ENCODE measurements around the gene ADIPOR1. TPM values are rescaled to one million over a fixed set of nuclear protein-coding genes. Genes with fewer than 3 reads are reported as not detected.

Gene ADIPOR1
- total RNA-seq, 1 donor, result 104 TPM

DNA sequence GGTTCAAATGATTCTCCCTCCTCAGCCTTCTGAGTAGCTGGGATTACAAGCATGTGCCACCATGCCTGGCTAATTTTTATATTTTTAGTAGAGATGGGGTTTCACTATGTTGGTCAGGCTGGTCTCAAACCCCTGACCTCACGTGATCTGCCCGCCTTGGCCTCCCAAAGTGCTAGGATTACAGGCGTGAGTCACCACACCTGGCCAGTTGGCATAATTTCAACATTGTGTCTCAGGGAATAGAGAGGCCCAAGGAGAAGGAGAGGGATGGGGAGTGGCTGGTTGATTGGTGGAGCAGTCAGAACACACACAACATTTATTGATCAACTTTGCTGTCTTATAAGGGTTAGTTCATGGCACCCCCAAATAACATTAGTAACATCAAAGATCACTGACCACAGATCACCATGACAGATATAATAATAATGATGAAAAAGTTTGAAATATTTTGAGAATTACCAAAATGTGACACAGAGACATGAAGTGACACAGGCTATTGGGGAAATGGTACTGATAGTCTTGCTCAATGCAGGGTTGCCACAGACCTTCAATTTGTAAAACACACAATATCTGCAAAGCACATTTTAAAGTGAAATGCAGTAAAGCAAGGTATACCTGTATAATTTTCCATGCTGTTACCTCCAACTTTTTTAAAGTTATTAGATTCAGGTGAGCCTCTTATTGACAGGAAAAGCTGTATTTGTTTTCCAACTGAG, 24.8 kb upstream of the ADIPOR1 start:
- TF ChIP-seq, protein P1, sequence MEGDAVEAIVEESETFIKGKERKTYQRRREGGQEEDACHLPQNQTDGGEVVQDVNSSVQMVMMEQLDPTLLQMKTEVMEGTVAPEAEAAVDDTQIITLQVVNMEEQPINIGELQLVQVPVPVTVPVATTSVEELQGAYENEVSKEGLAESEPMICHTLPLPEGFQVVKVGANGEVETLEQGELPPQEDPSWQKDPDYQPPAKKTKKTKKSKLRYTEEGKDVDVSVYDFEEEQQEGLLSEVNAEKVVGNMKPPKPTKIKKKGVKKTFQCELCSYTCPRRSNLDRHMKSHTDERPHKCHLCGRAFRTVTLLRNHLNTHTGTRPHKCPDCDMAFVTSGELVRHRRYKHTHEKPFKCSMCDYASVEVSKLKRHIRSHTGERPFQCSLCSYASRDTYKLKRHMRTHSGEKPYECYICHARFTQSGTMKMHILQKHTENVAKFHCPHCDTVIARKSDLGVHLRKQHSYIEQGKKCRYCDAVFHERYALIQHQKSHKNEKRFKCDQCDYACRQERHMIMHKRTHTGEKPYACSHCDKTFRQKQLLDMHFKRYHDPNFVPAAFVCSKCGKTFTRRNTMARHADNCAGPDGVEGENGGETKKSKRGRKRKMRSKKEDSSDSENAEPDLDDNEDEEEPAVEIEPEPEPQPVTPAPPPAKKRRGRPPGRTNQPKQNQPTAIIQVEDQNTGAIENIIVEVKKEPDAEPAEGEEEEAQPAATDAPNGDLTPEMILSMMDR (IDR thresholded peaks at IDR 0.05; ENCODE audit: insufficient read depth, low read length), result no peak
- no peak for DNase-seq (ENCODE audit: low read depth)
- H3K4me3 ChIP-seq (ENCODE audit: low read depth, low read length), result no peak overlapping the region

DNA sequence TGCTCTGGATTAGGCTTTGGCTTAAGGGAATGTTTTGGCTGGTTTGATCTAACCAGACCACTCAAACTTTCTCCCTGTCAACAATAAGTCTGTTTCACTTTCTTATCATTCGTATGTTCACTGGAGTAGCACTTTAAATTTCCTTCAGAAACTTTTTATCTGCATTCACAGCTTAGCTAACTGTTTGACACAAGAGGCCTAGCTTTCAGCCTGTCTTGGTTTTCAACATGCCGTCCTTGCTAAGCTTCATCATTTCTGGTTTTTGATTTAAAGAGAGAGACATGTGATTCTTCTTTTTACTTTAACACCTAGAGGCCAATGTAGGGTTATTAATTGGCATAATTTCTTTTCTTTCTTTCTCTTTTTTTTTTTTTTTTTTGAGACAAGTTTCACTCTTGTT, 23.8 kb upstream of the ADIPOR1 start:
- DNase-seq (ENCODE audit: low read depth), result no peak
- H3K4me3 ChIP-seq (ENCODE audit: low read depth, low read length), result no peak overlapping the region
- TF ChIP-seq, protein P1 (IDR thresholded peaks at IDR 0.05; ENCODE audit: insufficient read depth, low read length), result no peak

DNA sequence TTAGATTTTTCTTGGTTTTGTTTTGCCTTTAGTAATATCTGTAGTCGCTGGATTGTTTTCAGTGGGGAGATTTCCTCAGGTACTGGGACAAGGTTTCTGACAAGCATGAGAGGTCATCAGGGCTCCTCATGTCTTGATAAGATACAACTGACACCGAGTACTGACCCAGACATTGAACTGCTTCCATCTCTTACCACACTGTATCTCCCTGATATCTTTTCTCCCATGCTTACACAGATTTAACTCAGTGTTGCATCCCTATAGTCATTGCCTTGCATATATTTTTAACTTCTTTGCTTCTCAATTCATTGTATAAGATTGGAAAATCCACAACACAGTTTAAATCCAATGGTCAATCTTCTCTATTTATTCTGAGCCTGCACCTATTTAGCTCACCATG, 21.3 kb upstream of the ADIPOR1 start:
- no peak for DNase-seq (ENCODE audit: low read depth)
- H3K4me3 ChIP-seq (ENCODE audit: low read depth, low read length), result no peak overlapping the region
- TF ChIP-seq, protein P1 (IDR thresholded peaks at IDR 0.05; ENCODE audit: insufficient read depth, low read length), result no peak

DNA sequence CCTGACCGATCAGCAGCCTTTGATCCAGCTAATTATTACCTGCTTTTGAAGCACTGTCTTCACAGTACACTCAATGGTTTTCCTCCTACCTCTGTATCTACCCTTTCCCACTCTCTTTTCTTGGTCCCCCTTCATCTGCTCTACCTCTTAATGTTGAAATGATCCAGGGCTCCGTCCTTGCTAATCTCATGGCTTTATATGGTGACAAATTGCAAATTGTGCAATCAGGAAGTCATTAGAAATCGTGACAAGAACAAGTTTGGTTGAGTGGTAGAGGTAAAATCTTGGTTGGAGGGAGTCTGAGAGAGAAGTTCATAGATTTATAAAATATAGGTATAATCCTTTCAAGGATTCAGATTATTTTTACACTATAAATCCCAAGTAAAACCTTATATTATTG, 18.5 kb upstream of the ADIPOR1 start:
- no peak for DNase-seq (ENCODE audit: low read depth)
- TF ChIP-seq, protein P1 (IDR thresholded peaks at IDR 0.05; ENCODE audit: insufficient read depth, low read length), result no peak
- no peak overlapping the region for H3K4me3 ChIP-seq (ENCODE audit: low read depth, low read length)

DNA sequence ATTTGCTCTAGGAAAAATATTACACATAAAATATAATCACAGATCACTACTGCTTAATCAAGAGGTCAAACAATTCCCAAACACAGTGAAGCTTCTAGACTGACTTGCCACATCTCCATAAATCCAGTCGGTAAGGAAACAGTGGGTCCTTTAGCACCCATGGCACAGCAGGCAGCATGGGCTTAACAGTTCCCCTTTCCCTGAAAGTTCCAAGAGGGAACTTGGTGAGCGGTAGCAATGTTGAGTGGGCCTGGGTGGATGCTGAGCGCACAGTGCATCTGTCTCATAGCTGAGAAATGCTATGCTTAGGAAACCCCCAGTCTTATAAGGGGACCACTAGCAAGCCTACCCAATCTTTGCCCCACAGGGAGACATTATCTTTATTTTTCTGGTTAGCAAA, 16.7 kb upstream of the ADIPOR1 start:
- DNase-seq (ENCODE audit: low read depth), result no peak
- no peak overlapping the region for H3K4me3 ChIP-seq (ENCODE audit: low read depth, low read length)
- TF ChIP-seq, protein P1 (IDR thresholded peaks at IDR 0.05; ENCODE audit: insufficient read depth, low read length), result no peak

DNA sequence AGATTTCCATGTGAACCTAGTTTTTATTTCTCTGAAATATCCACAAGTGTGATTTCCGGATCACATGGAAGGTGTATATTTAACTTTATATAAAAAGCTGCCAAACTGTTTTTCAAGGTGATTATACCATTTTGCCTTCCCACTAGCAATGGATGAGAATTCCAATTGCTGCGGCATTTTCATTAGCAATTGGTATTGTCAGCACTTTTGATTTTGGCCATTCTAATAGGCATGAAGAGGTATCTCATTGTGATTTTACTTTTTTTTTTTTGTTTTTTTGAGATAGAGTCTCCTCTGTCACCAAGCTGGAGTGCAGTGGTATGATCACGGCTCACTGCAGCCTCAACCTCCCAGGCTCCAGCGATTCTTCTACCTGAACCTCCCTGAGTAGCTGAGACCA, 13.9 kb upstream of the ADIPOR1 start:
- TF ChIP-seq, protein P1 (IDR thresholded peaks at IDR 0.05; ENCODE audit: insufficient read depth, low read length), result no peak
- H3K4me3 ChIP-seq (ENCODE audit: low read depth, low read length), result no peak overlapping the region
- no peak for DNase-seq (ENCODE audit: low read depth)

DNA sequence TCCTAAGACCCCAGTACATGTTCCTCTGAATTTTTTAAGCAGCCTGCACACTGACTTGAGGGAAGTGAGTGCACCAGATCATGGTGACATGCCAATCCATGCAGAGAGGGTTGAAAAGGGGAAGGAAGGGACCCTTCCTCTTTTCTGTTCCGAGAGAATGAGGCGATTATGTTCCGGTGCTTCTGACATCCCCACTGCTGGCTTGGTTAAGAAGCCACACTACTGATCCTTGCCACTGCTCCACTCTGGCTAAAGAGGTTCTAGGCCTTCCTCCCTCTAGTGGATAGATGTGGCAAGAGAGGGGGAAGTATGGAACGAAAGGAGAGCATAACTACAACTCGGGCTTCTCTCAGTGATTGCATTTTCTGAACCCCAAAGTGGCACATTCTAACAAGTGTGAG, 10.8 kb upstream of the ADIPOR1 start:
- TF ChIP-seq, protein P1 (IDR thresholded peaks at IDR 0.05; ENCODE audit: insufficient read depth, low read length), result peak; percentile 88
- DNase-seq (ENCODE audit: low read depth), result peak; percentile 69
- no peak overlapping the region for H3K4me3 ChIP-seq (ENCODE audit: low read depth, low read length)
